Neural progenitor cell (in vitro differentiated cells): Measurements from ENCODE around the gene B3GLCT.

Experiments used
- EZH2 ChIP-seq: fragments of 200-600 bp; sonication (generic); IDR thresholded peaks from 2 replicates; pipeline ENCODE4 v1.6.1; 2017; ENCODE audit warnings: antibody characterized with exemption, mild to moderate bottlenecking, moderate library complexity
- TF ChIP-seq, protein P1 (sequence below): fragments of 200-600 bp; sonication (generic); IDR thresholded peaks from 2 replicates; pipeline ENCODE4 v1.5.1; 2017; ENCODE audit warnings: antibody characterized with exemption, mild to moderate bottlenecking

- TF ChIP-seq, protein P1, sequence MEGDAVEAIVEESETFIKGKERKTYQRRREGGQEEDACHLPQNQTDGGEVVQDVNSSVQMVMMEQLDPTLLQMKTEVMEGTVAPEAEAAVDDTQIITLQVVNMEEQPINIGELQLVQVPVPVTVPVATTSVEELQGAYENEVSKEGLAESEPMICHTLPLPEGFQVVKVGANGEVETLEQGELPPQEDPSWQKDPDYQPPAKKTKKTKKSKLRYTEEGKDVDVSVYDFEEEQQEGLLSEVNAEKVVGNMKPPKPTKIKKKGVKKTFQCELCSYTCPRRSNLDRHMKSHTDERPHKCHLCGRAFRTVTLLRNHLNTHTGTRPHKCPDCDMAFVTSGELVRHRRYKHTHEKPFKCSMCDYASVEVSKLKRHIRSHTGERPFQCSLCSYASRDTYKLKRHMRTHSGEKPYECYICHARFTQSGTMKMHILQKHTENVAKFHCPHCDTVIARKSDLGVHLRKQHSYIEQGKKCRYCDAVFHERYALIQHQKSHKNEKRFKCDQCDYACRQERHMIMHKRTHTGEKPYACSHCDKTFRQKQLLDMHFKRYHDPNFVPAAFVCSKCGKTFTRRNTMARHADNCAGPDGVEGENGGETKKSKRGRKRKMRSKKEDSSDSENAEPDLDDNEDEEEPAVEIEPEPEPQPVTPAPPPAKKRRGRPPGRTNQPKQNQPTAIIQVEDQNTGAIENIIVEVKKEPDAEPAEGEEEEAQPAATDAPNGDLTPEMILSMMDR: no peak
- no peak for TF ChIP-seq EZH2
These were observed 287 bp upstream of the B3GLCT start for GRCh38 chr13:31199527-31199848.
